ENCODE data around the gene TMEM54. TPM values are rescaled to one million over a fixed set of nuclear protein-coding genes. Genes with fewer than 3 reads are reported as not detected.

TMEM54 gene
- total RNA-seq, 2 donors from 2014 or later: 40.2 to 41.2 TPM

GRCh38 chr1:32863881-32864245 is 37.3 kb downstream of the TMEM54 start:
- intact Hi-C loops (cut with DNase I): no loop called here
- H3K4me3 ChIP-seq: no peak overlapping the region
- DNase-seq (no peak), ATAC-seq (no peak)
- peaks cover 0 to 2% of the 10 kb centered on the region in 2 donors for H3K36me3 ChIP-seq (replicated peaks in 1 of 2; ENCODE audit: insufficient read depth in 1 of 2, low read depth in 2 of 2)
- H3K27me3 ChIP-seq: no peaks in the 10 kb centered on the region
- WGBS, 2 donors: 92 to 100% methylated on average over 1 of the region's 1 CpG
- no peak overlapping the region for H3K27ac ChIP-seq
- no peaks in the 10 kb centered on the region for H3K9me3 ChIP-seq
- TF ChIP-seq POLR2A (IDR thresholded peaks at IDR 0.05): no peak
- no peak for TF ChIP-seq CTCF (IDR thresholded peaks at IDR 0.05)
- no peaks in the 10 kb centered on the region for H3K4me1 ChIP-seq

- WGBS, 2 donors: 86 to 87% methylated on average over 4 of the region's 4 CpGs
- DNase-seq (no peak), ATAC-seq (no peak)
- no peak for TF ChIP-seq CTCF (IDR thresholded peaks at IDR 0.05)
- TF ChIP-seq POLR2A (IDR thresholded peaks at IDR 0.05): no peak
- no peak overlapping the region for H3K4me3 ChIP-seq
- no peaks in the 10 kb centered on the region for H3K4me1 ChIP-seq
- no peaks in the 10 kb centered on the region for H3K9me3 ChIP-seq
- H3K27me3 ChIP-seq: no peaks in the 10 kb centered on the region
- no peak overlapping the region for H3K27ac ChIP-seq
- peaks cover 0 to 2% of the 10 kb centered on the region in 2 donors for H3K36me3 ChIP-seq (replicated peaks in 1 of 2; ENCODE audit: insufficient read depth in 1 of 2, low read depth in 2 of 2)
- intact Hi-C loops (cut with DNase I): no loop called here
Observed at GRCh38 chr1:32863218-32863880, 37.8 kb downstream of the TMEM54 start.

- H3K27ac ChIP-seq: no peak overlapping the region
- no peak for ATAC-seq
- no peak for TF ChIP-seq CTCF (IDR thresholded peaks at IDR 0.05)
- no peak for TF ChIP-seq POLR2A (IDR thresholded peaks at IDR 0.05)
Observed at GRCh38 chr1:32861904-32862695, 39.1 kb downstream of the TMEM54 start.

GRCh38 chr1:32860566-32860965 is 40.6 kb downstream of the TMEM54 start:
- peaks cover 0 to 4% of the 10 kb centered on the region in 2 donors for H3K36me3 ChIP-seq (replicated peaks in 1 of 2; ENCODE audit: insufficient read depth in 1 of 2, low read depth in 2 of 2)
- intact Hi-C loops (cut with DNase I): no loop called here
- ATAC-seq: no peak

More at GRCh38 chr1:32861904-32862695, 39.1 kb downstream of the TMEM54 start:
- 85 to 92% methylated on average over 3 of the region's 3 CpGs for WGBS, 2 donors
- no peaks in the 10 kb centered on the region for H3K27me3 ChIP-seq
- no peak overlapping the region for H3K4me3 ChIP-seq
- no peak for DNase-seq
- H3K4me1 ChIP-seq: no peaks in the 10 kb centered on the region
- H3K36me3 ChIP-seq (replicated peaks in 1 of 2; ENCODE audit: insufficient read depth in 1 of 2, low read depth in 2 of 2): peaks cover 0 to 2% of the 10 kb centered on the region in 2 donors
- intact Hi-C loops (cut with DNase I): no loop called here
- no peaks in the 10 kb centered on the region for H3K9me3 ChIP-seq

More at GRCh38 chr1:32860566-32860965, 40.6 kb downstream of the TMEM54 start:
- TF ChIP-seq POLR2A (IDR thresholded peaks at IDR 0.05) (no peak), CTCF (IDR thresholded peaks at IDR 0.05) (no peak)
- H3K4me3 ChIP-seq: no peak overlapping the region
- DNase-seq: no peak
- no peaks in the 10 kb centered on the region for H3K4me1 ChIP-seq
- H3K27ac ChIP-seq: no peak overlapping the region
- no peaks in the 10 kb centered on the region for H3K27me3 ChIP-seq
- H3K9me3 ChIP-seq: no peaks in the 10 kb centered on the region
